Measurements from ENCODE around the gene DNAJC1.

DNA sequence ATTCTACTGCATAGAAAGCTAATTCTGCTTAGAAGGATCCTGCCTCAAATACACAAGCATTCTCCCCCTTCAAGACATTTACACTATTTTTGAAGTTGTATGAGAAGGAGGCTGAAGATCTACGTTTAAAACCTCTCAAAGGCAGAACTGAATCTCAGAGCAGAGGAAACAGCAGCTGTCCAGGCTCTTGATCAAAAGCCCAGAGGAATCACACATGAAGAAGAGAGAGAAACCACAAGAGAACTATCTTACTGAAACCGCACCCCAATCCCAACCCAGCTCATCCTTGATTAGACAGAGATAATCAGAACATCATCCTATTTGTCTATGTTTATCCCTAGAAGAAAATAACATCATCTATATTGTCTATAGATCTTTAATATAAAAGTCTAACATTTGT is 2.2 kb upstream of the DNAJC1 start:
- TF ChIP-seq EZH2 (IDR thresholded peaks at IDR 0.05; ENCODE audit: borderline replicate concordance, control insufficient read depth, low read depth, low read length) (no peak), CTCF (IDR thresholded peaks at IDR 0.05 in 2 of 3, conservative IDR thresholded peaks at IDR 0.05 in 1 of 3; ENCODE audit: control insufficient read depth in 2 of 3, extremely low read depth in 1 of 3, insufficient read depth in 1 of 3, low read depth in 3 of 3, low read length in 3 of 3) (no peak), CEBPB (IDR thresholded peaks at IDR 0.05; ENCODE audit: borderline replicate concordance in 1 of 2, low read depth in 2 of 2, low read length in 2 of 2) (no peak), PAX8 (IDR thresholded peaks at IDR 0.05) (no peak), TARDBP (IDR thresholded peaks at IDR 0.05; ENCODE audit: borderline replicate concordance) (no peak), RFX5 (IDR thresholded peaks at IDR 0.05; ENCODE audit: low read depth, low read length) (no peak), CBX3 (IDR thresholded peaks at IDR 0.05; ENCODE audit: borderline replicate concordance, low read depth) (no peak), POLR2A (IDR thresholded peaks at IDR 0.05; ENCODE audit: low read depth, low read length) (no peak), IKZF2 (IDR thresholded peaks at IDR 0.05) (no peak)
- TF ChIP-seq, protein P1, sequence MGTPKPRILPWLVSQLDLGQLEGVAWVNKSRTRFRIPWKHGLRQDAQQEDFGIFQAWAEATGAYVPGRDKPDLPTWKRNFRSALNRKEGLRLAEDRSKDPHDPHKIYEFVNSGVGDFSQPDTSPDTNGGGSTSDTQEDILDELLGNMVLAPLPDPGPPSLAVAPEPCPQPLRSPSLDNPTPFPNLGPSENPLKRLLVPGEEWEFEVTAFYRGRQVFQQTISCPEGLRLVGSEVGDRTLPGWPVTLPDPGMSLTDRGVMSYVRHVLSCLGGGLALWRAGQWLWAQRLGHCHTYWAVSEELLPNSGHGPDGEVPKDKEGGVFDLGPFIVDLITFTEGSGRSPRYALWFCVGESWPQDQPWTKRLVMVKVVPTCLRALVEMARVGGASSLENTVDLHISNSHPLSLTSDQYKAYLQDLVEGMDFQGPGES (IDR thresholded peaks at IDR 0.05): no peak

Data from GM12878 (cell line).